HG03108 (cell line): ENCODE measurements around the gene SLC35E2B.
"Not testable (repeated sequence)": the region's sequence is repeated elsewhere in the genome, so short reads cannot be mapped to it uniquely, and the experiment has no call there.

Experiments used
- ATAC-seq: cut with Tn5 transposase; IDR thresholded peaks from one replicate; pipeline ENCODE4 v1.9.1; 2021; ENCODE audit warnings: moderate library complexity; ENCODE audit not compliant: unreplicated experiment

SLC35E2B gene

DNA sequence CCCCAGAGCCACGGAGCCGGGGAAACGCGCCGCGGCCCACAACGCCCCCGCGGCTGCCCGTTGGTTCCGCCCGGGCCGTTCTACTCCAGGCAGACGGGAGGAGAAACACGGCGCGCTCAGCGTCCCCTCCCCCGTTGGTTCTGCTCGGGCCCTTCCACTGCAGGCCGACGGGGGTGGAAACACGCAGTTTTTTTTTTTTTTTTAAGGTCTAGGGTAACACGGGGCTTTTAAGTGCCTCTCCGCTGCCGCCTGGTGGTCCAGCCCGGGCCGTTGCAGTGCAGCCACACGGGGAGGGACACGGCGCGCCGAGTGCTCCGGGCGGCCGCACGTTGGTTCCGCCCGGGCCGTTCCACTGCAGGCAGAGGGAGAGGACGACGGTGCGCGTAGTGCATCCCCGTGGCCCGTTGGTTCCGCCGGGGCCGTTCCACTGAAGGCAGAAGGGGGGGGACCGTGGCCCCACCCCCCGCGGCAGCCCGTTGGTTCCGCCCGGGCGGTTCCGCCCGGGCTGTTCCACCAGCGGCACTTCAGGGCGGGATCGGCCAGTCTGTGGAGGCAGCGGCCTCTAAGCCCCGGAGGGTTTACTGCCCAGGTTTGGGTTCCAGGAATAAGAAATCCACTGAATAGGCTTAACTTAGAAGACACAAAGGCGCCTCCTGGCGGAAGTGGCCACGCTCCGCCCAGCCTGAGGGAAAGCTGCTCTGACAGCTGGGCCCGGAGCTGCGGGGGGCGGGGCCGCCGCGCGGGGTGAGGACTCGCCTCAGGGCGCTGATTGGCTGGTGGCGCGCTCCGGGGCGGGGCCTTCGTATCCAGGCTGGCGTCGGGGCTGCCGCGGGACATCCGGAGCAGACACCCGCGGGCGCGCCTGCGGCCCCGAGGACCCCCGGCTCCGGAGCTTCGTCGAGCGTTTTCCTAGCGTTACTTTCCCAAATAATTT, at the start of gene SLC35E2B:
Gene SLC35E2B (minus strand): TSS at position 82 of the 934 bp plus-strand sequence. CDS start 16,096 bp downstream, outside the sequence.
- ATAC-seq, result peak; percentile 68

DNA sequence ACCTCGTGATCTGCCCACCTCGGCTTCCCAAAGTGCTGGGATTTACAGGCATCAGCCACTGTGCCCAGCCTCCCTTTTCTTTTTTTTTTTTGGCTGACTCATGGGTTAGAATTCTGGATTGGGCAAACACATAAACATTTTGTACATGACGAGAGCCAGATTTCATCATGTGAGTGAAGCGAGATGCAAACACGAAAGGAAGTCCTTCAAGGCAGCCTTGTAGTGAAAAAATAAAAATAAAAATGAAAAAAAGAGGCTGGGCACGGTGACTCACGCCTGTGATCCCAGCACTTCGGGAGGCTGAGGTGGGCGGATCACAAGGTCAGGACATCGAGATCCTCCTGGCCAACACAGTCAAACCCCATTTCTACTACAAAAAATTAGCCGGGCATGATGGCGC, 48.4 kb upstream of the SLC35E2B start:
- not testable (repeated sequence) for ATAC-seq

DNA sequence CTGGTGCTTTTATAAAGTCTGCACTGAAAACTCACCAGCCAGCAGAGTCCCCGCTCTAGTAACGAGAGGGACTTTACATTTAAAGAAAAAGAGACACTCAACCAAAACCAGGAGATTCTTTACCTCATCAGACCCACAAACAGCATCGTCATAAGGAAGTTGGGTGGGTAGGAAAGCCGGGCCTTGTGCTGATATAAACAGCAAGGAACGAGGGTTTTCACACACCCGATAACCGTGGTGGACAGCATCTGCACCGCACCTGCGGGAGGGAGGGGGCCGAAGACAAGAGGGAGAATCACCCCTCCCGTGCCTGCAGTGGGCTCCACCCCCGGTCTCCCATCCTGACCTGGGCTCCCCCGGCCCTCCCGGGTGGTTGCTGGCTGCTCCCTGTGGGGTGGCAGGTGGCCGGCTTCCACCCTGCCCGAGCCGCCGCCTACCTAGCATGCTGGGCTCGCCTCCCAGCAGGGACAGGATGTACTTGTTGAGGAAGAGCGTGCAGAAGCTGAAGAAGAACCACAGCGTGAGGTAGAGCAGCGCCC, 46.3 kb upstream of the SLC35E2B start:
- ATAC-seq, result not testable (repeated sequence)

DNA sequence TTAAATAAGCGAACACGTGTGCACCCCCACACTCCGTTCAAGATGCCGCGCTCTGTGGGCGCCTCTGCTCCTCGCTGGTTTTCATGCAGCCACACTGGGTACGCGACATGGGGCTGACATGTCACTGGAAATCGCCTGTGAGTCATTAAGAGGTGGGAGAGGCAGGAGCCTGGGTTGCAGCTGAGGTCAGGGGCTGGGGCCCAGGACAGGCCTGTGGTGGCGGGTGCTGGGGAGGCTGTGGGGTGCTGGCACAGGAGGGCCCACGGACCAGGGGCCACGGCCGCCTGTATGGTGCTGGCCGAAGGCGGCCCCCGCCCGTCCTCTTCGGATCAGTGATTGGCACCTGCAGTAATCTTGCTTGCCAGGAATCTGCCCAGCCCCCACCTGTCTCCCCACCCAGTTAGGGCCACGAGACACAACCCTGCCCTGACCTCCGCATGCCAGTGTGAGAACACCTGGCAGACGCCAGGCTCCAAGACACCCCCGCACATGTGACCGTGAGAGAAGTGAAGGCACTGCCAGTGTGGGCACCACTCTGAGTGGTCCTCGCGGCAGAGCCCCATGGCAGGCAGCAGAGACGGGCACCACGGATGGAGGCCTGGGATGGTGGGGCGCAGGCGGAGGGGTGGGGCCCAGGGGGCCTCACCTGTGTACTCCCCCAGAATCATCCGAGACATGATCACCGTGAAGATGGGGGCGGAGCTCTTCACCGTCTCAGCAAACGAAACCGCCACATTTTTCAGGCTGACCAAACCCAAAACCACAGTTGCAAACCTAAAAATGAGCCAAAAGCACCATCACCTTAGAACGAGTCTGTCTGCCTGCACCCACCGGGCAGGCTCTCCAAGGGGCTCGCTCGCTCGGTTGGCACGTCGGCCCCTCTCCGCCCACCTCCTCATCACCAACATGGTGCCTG, 45.3 kb upstream of the SLC35E2B start:
- ATAC-seq, result not testable (repeated sequence)

DNA sequence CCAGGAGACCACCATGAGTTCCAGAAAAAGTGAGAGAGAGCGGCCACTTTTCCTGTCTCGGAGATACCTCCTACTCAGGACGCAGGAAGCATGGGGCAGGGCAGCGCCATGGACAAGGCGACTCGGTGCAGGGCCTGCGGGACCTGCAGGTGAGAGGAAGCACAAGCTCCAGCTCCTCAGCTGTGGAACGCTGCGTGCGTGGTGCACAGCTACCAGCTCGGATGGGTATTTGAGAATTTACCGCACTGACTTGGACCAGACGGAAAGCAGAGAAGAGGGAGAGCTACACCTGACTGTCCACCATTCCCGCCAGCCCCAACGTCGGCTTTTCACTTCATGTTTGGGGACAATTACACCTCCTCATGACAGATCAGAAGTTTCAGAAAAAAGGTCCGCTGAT, 39.8 kb upstream of the SLC35E2B start:
- no peak for ATAC-seq

DNA sequence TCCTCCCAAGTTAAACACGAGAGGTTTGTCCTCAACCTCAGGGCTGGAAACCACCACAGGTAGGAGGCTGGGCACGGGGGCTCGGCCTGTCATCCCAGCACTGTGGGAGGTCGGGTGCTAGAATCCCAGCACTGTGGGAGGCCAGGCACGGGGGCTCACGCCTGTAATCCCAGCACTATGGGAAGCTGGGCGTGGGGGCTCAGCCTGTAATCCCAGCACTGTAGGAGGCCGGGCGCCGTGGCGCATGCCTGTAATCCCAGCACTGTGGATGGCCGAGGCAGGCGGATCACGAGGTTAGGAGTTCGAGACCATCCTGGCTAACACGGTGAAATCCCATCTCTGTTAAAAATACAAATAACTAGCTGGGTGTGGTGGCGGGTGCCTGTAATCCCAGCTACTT, 38.3 kb upstream of the SLC35E2B start:
- no peak for ATAC-seq

DNA sequence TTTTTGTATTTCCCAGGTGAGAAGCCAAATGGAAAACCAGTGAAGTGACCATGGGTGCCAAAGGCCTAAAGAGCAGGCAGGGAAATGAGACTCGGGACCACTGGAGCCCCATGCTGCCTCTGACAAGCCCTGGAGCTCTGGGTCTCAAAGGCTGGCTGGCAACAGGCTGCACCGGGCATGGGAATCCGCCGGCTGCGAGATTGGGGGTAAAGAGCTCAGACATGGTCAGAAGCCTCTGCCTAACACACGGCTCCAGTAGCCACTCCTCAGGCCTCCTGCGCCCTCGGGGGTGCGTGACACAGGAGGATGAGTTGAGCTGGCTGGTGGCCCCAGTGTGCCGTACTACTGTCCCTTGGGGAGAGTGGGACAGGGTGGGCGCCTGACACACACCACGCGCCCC, 37.6 kb upstream of the SLC35E2B start:
- ATAC-seq, result not testable (repeated sequence)

DNA sequence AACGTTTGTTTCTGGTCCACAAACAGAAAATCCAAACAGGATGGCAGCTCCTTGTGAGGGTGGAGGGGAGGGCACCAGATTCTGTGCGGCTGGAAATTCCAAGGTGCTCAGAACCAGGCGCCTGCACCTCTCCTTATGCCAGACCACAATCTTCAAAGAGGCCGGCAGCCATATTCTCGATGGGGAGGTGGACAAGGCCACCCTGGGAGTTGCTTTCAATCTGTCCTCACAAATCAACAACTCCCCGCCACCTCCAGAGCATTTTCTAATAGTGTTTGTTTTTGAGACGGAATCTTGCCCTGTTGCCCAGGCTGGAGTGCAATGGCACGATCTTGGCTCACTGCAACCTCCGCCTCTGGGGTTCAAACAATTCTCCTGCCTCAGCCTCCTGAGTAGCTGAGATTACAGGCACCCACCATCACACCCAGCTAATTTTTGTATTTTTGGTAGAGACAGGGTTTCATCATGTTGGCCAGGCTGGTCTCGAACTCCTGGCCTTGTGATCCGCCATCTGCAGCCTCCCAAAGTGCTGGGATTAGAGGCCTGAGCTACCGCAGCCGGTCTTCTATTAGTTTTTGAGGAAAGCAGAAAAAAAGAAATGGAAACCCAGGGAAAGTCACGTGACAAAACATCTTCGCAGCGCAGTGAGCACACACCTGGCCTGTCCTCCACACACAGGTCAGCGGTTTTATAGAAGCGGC, 36.7 kb upstream of the SLC35E2B start:
- not testable (repeated sequence) for ATAC-seq

DNA sequence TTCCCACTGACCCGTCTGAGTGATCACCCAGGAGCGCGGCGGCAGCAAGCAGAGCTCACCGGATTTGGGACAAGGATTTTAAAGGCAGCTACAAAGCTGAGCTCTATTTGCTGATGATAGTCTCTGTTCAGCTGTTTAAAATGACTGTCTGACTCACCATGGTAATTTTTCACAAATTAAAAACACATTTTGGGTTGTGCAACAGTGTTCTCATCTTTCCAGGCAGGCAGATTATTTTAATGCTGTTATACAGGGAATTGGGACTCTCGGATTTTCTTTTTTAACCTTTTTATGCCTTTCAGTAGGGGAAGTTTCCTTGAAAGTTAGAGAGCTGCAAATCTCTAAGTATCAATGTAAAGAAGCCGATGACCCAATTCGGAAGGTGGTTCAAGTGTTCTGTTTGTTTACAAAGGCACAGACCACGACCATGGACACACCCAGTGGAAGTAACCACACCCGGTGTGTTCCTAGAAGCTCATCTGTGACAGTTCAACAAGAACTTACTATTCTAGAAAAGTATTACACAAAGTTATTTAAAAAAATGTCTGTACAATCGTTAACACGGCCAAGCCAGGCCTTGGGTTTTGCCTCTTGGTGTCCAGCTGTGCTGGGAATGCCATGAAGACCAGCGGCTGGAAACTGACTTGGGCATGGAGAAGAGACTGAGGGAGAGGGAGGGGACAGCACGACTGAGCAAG, 35.9 kb upstream of the SLC35E2B start:
- not testable (repeated sequence) for ATAC-seq

DNA sequence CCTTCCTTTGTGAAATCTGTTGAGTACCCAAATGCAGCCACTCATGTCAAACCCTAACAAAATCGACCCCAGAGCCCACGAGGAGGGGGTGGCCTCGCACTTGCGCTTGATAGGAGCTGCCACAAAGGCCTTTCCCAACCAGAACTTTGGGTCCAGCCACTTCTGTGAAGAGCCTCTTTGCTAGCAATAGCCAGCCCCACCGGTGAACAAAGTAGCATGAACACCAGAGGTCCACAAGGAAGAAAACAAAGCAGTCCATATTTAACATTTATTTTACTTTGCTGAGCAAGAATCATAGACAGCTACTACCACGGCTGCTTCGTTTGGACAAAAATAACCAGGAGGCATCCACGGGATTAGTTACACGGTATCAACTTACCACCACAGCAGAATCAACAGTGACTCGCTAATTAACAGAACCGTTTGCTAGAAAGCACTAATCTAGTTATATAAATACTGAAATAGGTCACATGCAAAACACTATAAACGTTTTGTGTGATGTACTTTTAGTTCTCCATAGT, 34.6 kb upstream of the SLC35E2B start:
- ATAC-seq, result not testable (repeated sequence)

DNA sequence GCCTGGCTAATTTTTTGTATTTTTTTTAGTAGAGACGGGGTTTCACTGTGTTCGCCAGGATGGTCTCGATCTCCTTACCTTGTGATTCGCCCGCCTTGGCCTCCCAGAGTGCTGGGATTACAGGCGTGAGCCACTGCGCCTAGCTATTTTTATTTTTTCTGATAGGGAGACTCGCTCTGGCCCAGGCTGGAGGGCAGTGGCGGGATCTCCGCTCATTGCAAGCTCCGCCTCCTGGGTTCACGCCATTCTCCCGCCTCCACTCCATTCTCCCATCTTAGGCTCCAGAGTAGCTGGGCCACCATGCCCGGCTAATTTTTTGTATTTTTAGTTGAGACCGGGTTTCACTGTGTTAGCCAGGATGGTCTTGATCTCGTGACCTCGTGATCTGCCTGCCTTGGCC, 33.5 kb upstream of the SLC35E2B start:
- not testable (repeated sequence) for ATAC-seq

DNA sequence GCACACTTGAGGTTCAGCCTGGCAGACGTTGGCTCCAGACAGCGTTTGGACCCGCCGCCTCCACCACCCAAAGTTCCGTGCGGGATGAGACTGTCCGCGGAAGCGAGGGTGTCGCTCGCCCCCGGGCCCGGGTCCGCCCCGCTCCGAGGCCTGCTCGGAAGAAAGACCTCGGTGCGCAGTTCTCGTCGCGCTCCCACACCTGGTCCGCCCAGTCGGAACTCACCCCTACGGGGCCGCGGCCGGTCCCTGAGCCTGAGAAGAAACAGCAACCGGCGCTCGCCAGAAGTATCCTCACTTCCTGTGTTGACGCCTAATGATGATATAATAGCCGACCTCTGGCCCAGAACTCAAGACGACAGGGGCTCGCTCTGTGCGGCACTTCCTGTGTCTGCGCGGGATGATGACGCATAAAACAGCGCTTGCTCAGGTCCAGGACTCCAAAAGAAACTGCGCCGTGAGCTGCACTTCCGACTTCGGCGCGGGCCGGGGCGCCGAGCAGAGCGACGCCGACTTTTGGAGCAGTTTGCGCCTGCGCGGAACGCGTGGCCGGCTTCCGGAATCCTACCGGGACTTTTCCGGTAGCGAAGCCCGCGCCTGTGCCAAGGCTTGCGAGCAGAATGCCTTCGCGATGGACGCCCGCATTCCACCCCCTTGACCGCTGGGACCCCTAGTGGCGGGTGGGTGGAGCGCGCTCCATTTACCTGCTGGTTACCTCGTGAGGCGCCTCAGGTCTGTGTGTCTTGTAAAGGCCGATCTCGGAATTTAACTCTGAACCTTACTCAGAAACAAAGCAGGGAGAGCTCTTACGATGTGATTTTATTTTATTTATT, 31.7 kb upstream of the SLC35E2B start, which contains the start of gene CDK11A:
Gene CDK11A (minus strand): TSS at position 323 of the 830 bp plus-strand sequence. CDS start 1,539 bp downstream, outside the sequence.
- ATAC-seq, result peak; percentile 96

DNA sequence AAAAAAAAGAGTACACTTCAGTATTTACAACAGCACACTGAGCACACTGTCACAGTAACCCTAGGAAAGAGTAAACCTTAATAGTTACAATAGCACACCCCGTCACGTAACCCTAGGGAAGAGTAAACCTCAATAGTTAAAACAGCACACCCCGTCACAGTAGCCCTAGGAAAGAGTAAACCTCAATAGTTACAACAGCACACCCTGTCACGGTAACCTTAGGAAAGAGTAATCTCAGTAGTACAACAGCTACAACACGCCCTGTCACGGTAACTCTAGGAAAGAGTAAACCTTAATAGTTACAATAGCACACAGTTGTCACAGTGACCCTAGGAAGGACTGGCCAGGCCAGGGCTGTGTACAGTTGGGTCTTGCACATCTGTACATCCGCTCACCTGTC, 28.6 kb upstream of the SLC35E2B start:
- no peak for ATAC-seq

DNA sequence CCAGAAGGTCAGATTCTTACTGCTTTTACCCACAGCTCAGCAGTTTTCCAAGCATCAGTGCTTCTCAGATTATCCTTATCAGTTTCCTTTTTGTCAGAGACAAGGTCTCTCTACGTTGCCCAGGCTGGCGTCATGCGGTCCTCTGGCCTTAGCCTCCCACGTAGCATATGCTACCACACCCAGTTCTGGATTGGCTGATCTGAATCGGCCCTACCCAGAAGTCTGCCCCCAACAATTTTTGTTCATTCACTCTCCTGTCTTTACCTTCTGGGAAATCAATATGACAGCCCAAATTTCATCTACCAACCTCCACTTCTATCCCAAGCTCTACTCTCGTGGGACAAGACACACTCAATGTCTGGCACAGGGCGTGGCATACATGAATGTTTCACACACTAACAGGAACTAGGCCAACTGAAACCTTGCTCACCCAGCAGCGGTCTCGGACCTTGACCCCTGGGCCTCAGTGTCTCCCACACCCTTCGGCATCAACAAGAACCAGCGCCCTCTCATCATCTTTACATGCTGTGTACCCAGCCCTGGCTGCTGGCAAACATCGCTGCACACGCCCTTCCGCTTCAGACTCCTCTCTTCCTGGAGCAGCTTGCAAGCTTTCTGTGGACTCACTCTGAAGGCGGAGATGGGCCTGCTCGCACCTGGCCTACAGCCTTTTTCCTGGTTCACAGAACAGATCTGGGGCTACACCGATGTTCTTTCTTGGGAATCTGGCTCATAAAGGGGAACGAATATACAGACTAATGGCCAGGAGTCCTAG, 22.7 kb upstream of the SLC35E2B start:
- not testable (repeated sequence) for ATAC-seq

DNA sequence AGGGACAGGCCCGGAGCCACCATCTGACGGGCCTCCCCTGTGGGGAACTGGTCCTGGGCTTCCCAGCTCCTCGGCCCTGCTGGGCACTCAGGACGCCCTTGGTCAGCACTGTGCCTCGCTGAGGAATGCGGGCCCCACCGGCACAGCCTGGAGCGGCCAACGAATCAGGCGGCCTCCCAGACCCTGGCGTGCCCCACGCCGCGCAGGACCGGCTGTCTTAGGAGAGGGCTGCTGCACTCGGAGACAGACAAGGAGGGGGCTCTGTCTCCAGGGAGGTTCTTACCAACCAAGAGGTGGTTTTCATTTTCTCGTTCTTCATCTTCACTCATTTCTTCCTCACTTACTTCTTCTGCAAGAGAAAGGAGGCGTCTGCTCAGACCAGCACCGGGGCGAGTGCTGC, 15.3 kb upstream of the SLC35E2B start:
- ATAC-seq, result not testable (repeated sequence)

DNA sequence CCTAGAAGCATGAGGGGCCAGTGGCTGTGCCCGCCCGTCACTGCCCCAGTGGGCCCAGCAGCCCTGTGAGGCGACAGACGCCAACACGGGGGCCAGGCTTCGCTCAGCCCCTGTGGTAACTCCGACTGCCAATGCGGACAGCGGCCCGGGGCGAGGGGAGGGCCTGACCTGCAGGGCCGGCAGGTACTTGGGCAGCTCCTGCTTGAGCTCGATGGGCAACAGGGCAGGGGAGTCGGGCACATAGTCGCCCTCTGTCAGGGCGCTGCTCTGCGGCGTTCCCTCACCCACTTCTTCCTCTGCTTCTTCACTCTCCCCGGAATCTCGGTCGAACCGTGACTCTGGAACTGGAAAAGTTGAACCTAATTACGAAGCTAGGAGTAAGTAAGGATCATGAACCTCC, 14.6 kb upstream of the SLC35E2B start:
- not testable (repeated sequence) for ATAC-seq

DNA sequence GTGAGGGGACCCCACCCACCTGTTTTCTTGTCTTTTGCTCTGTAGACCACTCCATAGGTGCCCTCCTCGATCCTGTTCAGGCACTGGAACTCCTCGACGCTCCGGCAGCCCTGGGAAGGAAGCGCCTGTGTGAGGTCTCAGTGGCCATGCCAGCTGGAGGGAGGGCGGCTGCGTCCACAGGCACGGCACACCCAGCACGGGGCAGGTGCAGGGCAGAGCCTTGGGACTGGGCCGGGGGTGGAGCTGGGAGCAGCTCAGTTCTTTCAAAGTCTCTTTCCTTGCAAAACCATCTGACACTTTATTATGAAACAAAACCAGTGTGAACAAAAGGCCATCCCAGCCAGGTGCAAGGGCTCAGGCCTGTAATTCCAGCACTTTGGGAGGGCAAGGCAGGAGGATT, 13.0 kb upstream of the SLC35E2B start:
- ATAC-seq, result not testable (repeated sequence)
